Endothelial cell of umbilical vein (primary cell): ENCODE data around the gene EZR.

Source experiments
- CTCF ChIP-seq, 2 donors: IDR thresholded peaks; 1 replicate in 1 of 2; 2 replicates in 1 of 2; pipeline ENCODE4 v1.5.1; 2011; ENCODE audit warnings: low read length in 2 of 2, mild to moderate bottlenecking in 2 of 2, moderate library complexity in 2 of 2, control low read depth in 1 of 2, inconsistent platforms in 1 of 2, low read depth in 1 of 2; ENCODE audit not compliant: insufficient read depth in 1 of 2; ENCODE audit errors: extremely low read depth in 1 of 2
- EZH2 ChIP-seq: IDR thresholded peaks from 2 replicates; pipeline ENCODE4 v1.6.1; 2012; ENCODE audit warnings: borderline replicate concordance, low read depth, mild to moderate bottlenecking, moderate library complexity, low read length, inconsistent platforms; ENCODE audit not compliant: severe bottlenecking
- JUN ChIP-seq: IDR thresholded peaks from 2 replicates; pipeline ENCODE4 v1.6.1; 2011; ENCODE audit warnings: borderline replicate concordance, low read depth; ENCODE audit not compliant: insufficient read length, insufficient read depth
- MAX ChIP-seq: IDR thresholded peaks from 2 replicates; pipeline ENCODE4 v1.6.1; 2011; ENCODE audit not compliant: insufficient read depth, insufficient read length
- MYC ChIP-seq: IDR thresholded peaks from one replicate; pipeline ENCODE4 v1.6.1; 2011; ENCODE audit warnings: mild to moderate bottlenecking, low read depth, low read length
- POLR2A ChIP-seq: IDR thresholded peaks from 2 replicates; pipeline ENCODE4 v1.6.1; 2012; ENCODE audit warnings: low read depth, mild to moderate bottlenecking, control low read depth, low read length
- POLR2AphosphoS5 ChIP-seq: IDR thresholded peaks from 2 replicates; pipeline ENCODE4 v1.6.1; 2012; ENCODE audit warnings: low read depth, mild to moderate bottlenecking, control low read depth, low read length, moderate library complexity; ENCODE audit not compliant: insufficient read depth

- no peak for TF ChIP-seq CTCF (IDR thresholded peaks at IDR 0.05; ENCODE audit: extremely low read depth in 1 of 2, insufficient read depth in 1 of 2, low read depth in 1 of 2, low read length in 2 of 2)
- no peak for TF ChIP-seq MAX
- TF ChIP-seq POLR2AphosphoS5 = no peak
- no peak for TF ChIP-seq EZH2
- no peak for TF ChIP-seq POLR2A
- TF ChIP-seq MYC = no peak
- no peak for TF ChIP-seq JUN
These were observed 101.5 kb downstream of the EZR start for GRCh38 chr6:158717341-158718330.
